ENCODE data around the gene SMARCAL1. TPM values are rescaled to one million over a fixed set of nuclear protein-coding genes. Genes with fewer than 3 reads are reported as not detected.

The SMARCAL1 gene
- total RNA-seq, 1 donor from 2014 or later, result 5.5 TPM

GRCh38 chr2:216426938-216427337 lies 14.7 kb downstream of the SMARCAL1 start:
- peak; percentile 74 for DNase-seq (ENCODE audit: low read depth)

- no peak for DNase-seq (ENCODE audit: low read depth)
These were observed 16.5 kb downstream of the SMARCAL1 start for GRCh38 chr2:216428618-216429350.

GRCh38 chr2:216429428-216429827 lies 17.1 kb downstream of the SMARCAL1 start:
- DNase-seq (ENCODE audit: low read depth), result no peak

GRCh38 chr2:216430811-216431530 lies 18.7 kb downstream of the SMARCAL1 start:
- DNase-seq (ENCODE audit: low read depth), result no peak

- no peak for DNase-seq (ENCODE audit: low read depth)
These were observed 19.2 kb downstream of the SMARCAL1 start for GRCh38 chr2:216431531-216431856.

- DNase-seq (ENCODE audit: low read depth), result no peak
These were observed 24.1 kb downstream of the SMARCAL1 start for GRCh38 chr2:216436383-216436782.

- no peak for DNase-seq (ENCODE audit: low read depth)
These were observed 29.2 kb downstream of the SMARCAL1 start for GRCh38 chr2:216441308-216442010.

- DNase-seq (ENCODE audit: low read depth), result no peak
These were observed 33.2 kb downstream of the SMARCAL1 start for GRCh38 chr2:216445501-216445900.

GRCh38 chr2:216446343-216446742 lies 34.1 kb downstream of the SMARCAL1 start:
- DNase-seq (ENCODE audit: low read depth), result no peak

GRCh38 chr2:216447293-216447692 lies 35.0 kb downstream of the SMARCAL1 start:
- no peak for DNase-seq (ENCODE audit: low read depth)

GRCh38 chr2:216448829-216449228 lies 36.5 kb downstream of the SMARCAL1 start:
- DNase-seq (ENCODE audit: low read depth), result no peak

GRCh38 chr2:216450346-216450745 lies 38.1 kb downstream of the SMARCAL1 start:
- no peak for DNase-seq (ENCODE audit: low read depth)

- DNase-seq (ENCODE audit: low read depth), result no peak
These were observed 38.5 kb downstream of the SMARCAL1 start for GRCh38 chr2:216450784-216451183.

- no peak for DNase-seq (ENCODE audit: low read depth)
These were observed 41.8 kb downstream of the SMARCAL1 start for GRCh38 chr2:216453955-216454614.

GRCh38 chr2:216463148-216463547 lies 50.9 kb downstream of the SMARCAL1 start:
- DNase-seq (ENCODE audit: low read depth), result no peak

- peak; percentile 24 for DNase-seq (ENCODE audit: low read depth)
These were observed 51.9 kb downstream of the SMARCAL1 start for GRCh38 chr2:216464104-216464720.

GRCh38 chr2:216465579-216466195 lies 53.4 kb downstream of the SMARCAL1 start:
- DNase-seq (ENCODE audit: low read depth), result no peak

GRCh38 chr2:216467845-216468244 lies 55.6 kb downstream of the SMARCAL1 start:
- DNase-seq (ENCODE audit: low read depth), result no peak

- no peak for DNase-seq (ENCODE audit: low read depth)
These were observed 57.4 kb downstream of the SMARCAL1 start for GRCh38 chr2:216469661-216470060.

GRCh38 chr2:216473187-216473586 lies 60.9 kb downstream of the SMARCAL1 start:
- no peak for DNase-seq (ENCODE audit: low read depth)
